Measurements from ENCODE around the gene RASA3. TPM values are rescaled to one million over a fixed set of nuclear protein-coding genes. Genes with fewer than 3 reads are reported as not detected.
"Not testable (repeated sequence)": the region's sequence is repeated elsewhere in the genome, so short reads cannot be mapped to it uniquely, and the experiment has no call there.

The RASA3 gene
- total RNA-seq, 2 donors from 2014 or later, result 4.4 to 7.2 TPM

- no peak overlapping the region for H3K27ac ChIP-seq
- intact Hi-C loops (cut with DNase I), result no loop called here
- H3K9me3 ChIP-seq, result no peaks in the 10 kb centered on the region
- H3K9ac ChIP-seq (ENCODE audit: low read depth in 2 of 2, low read length in 2 of 2), result no peak overlapping the region
- no peak for DNase-seq
- H3K36me3 ChIP-seq, result no peaks in the 10 kb centered on the region
- no peak overlapping the region for H3K4me3 ChIP-seq
- no peaks in the 10 kb centered on the region for H3K27me3 ChIP-seq
- TF ChIP-seq CTCF (IDR thresholded peaks at IDR 0.05), result no peak
- no peaks in the 10 kb centered on the region for H3K4me1 ChIP-seq
These were observed 20.5 kb upstream of the RASA3 start for GRCh38 chr13:114152831-114153371.

GRCh38 chr13:114152285-114152645, 19.8 kb upstream of the RASA3 start:
- peak overlapping the region in 1 of 2 donors; percentile 42 for H3K9ac ChIP-seq (ENCODE audit: low read depth in 2 of 2, low read length in 2 of 2)
- H3K9me3 ChIP-seq, result no peaks in the 10 kb centered on the region
- H3K4me3 ChIP-seq, result no peak overlapping the region
- no peaks in the 10 kb centered on the region for H3K36me3 ChIP-seq
- intact Hi-C loops (cut with DNase I), result no loop called here
- H3K27ac ChIP-seq, result peak overlapping the region; percentile 38
- H3K27me3 ChIP-seq, result no peaks in the 10 kb centered on the region
- no peak for DNase-seq
- no peaks in the 10 kb centered on the region for H3K4me1 ChIP-seq
- no peak for TF ChIP-seq CTCF (IDR thresholded peaks at IDR 0.05)

GRCh38 chr13:114151565-114152284, 19.3 kb upstream of the RASA3 start:
- Histone ChIP-seq H3K9ac (ENCODE audit: low read depth in 2 of 2, low read length in 2 of 2) (peak overlapping the region; percentile 46 to 79), H3K4me1 (no peaks in the 10 kb centered on the region), H3K9me3 (no peaks in the 10 kb centered on the region), H3K36me3 (no peaks in the 10 kb centered on the region), H3K4me3 (no peak overlapping the region), H3K27me3 (no peaks in the 10 kb centered on the region), H3K27ac (peak overlapping the region; percentile 38)
- DNase-seq, result peak; percentile 93
- intact Hi-C loops (cut with DNase I), result no loop called here
- no peak for TF ChIP-seq CTCF (IDR thresholded peaks at IDR 0.05)

- H3K4me1 ChIP-seq, result no peaks in the 10 kb centered on the region
- no peaks in the 10 kb centered on the region for H3K36me3 ChIP-seq
- H3K9ac ChIP-seq (ENCODE audit: low read depth in 2 of 2, low read length in 2 of 2), result peak overlapping the region in 1 of 2 donors; percentile 79
- no peak for DNase-seq
- H3K9me3 ChIP-seq, result no peaks in the 10 kb centered on the region
- H3K27me3 ChIP-seq, result no peaks in the 10 kb centered on the region
- intact Hi-C loops (cut with DNase I), result no loop called here
- TF ChIP-seq CTCF (IDR thresholded peaks at IDR 0.05), result no peak
- no peak overlapping the region for H3K27ac ChIP-seq
- H3K4me3 ChIP-seq, result no peak overlapping the region
These were observed 18.6 kb upstream of the RASA3 start for GRCh38 chr13:114151031-114151430.

- Histone ChIP-seq H3K9me3 (no peaks in the 10 kb centered on the region), H3K4me3 (no peak overlapping the region), H3K4me1 (no peaks in the 10 kb centered on the region), H3K27me3 (no peaks in the 10 kb centered on the region), H3K9ac (ENCODE audit: low read depth in 2 of 2, low read length in 2 of 2) (no peak overlapping the region), H3K36me3 (no peaks in the 10 kb centered on the region), H3K27ac (no peak overlapping the region)
- DNase-seq, result no peak
- no peak for TF ChIP-seq CTCF (IDR thresholded peaks at IDR 0.05)
- intact Hi-C loops (cut with DNase I), result no loop called here
These were observed 17.6 kb upstream of the RASA3 start for GRCh38 chr13:114149774-114150740.

GRCh38 chr13:114148886-114149285, 16.5 kb upstream of the RASA3 start:
- H3K27ac ChIP-seq; intact Hi-C loops (cut with DNase I); H3K27me3 ChIP-seq; H3K36me3 ChIP-seq; H3K9me3 ChIP-seq; H3K4me1 ChIP-seq; H3K4me3 ChIP-seq; DNase-seq; H3K9ac ChIP-seq (ENCODE audit: low read depth in 2 of 2, low read length in 2 of 2): not testable (repeated sequence)

Data from colonic mucosa (tissue), 4 donors.